ENCODE measurements around the gene ABCB1. TPM values are rescaled to one million over a fixed set of nuclear protein-coding genes. Genes with fewer than 3 reads are reported as not detected.

ABCB1 gene
- total RNA-seq, 1 donor, result not detected

GRCh38 chr7:87530126-87530525, 70.6 kb downstream of the ABCB1 start:
- Histone ChIP-seq H3K4me3 (ENCODE audit: insufficient read depth, low read length) (no peak overlapping the region), H3K4me2 (ENCODE audit: insufficient read depth, low read length) (no peak overlapping the region), H2AFZ (ENCODE audit: low read length) (no peak overlapping the region), H4K20me1 (ENCODE audit: insufficient read depth, low read length) (no peaks in the 10 kb centered on the region), H3K4me1 (ENCODE audit: insufficient read depth, low read length) (no peaks in the 10 kb centered on the region), H3K27ac (ENCODE audit: low read depth, low read length) (no peak overlapping the region), H3K9me3 (ENCODE audit: low read depth, low read length) (no peaks in the 10 kb centered on the region), H3K27me3 (ENCODE audit: insufficient read depth, low read length) (no peaks in the 10 kb centered on the region), H3K79me2 (ENCODE audit: insufficient read depth, low read length) (no peaks in the 10 kb centered on the region), H3K36me3 (ENCODE audit: insufficient read depth, low read length) (no peaks in the 10 kb centered on the region)
- no peak for TF ChIP-seq CTCF (IDR thresholded peaks at IDR 0.05; ENCODE audit: extremely low read depth, low read depth, low read length)
- DNase-seq (ENCODE audit: insufficient read length, low spot score, missing footprints), result no peak

- no peak overlapping the region for H2AFZ ChIP-seq (ENCODE audit: low read length)
- H4K20me1 ChIP-seq (ENCODE audit: insufficient read depth, low read length), result no peaks in the 10 kb centered on the region
- no peaks in the 10 kb centered on the region for H3K79me2 ChIP-seq (ENCODE audit: insufficient read depth, low read length)
- no peak overlapping the region for H3K4me2 ChIP-seq (ENCODE audit: insufficient read depth, low read length)
- no peaks in the 10 kb centered on the region for H3K27me3 ChIP-seq (ENCODE audit: insufficient read depth, low read length)
- H3K9me3 ChIP-seq (ENCODE audit: low read depth, low read length), result no peaks in the 10 kb centered on the region
- H3K4me3 ChIP-seq (ENCODE audit: insufficient read depth, low read length), result no peak overlapping the region
- H3K36me3 ChIP-seq (ENCODE audit: insufficient read depth, low read length), result no peaks in the 10 kb centered on the region
- DNase-seq (ENCODE audit: insufficient read length, low spot score, missing footprints), result no peak
- no peaks in the 10 kb centered on the region for H3K4me1 ChIP-seq (ENCODE audit: insufficient read depth, low read length)
- no peak overlapping the region for H3K27ac ChIP-seq (ENCODE audit: low read depth, low read length)
- no peak for TF ChIP-seq CTCF (IDR thresholded peaks at IDR 0.05; ENCODE audit: extremely low read depth, low read depth, low read length)
Observed at GRCh38 chr7:87528730-87529129, 72.0 kb downstream of the ABCB1 start.

GRCh38 chr7:87518735-87519134, 81.9 kb downstream of the ABCB1 start:
- Histone ChIP-seq H3K27me3 (ENCODE audit: insufficient read depth, low read length) (no peaks in the 10 kb centered on the region), H4K20me1 (ENCODE audit: insufficient read depth, low read length) (no peaks in the 10 kb centered on the region), H3K4me2 (ENCODE audit: insufficient read depth, low read length) (no peak overlapping the region), H3K27ac (ENCODE audit: low read depth, low read length) (no peak overlapping the region), H3K4me1 (ENCODE audit: insufficient read depth, low read length) (no peaks in the 10 kb centered on the region), H3K9me3 (ENCODE audit: low read depth, low read length) (no peaks in the 10 kb centered on the region), H2AFZ (ENCODE audit: low read length) (no peak overlapping the region), H3K36me3 (ENCODE audit: insufficient read depth, low read length) (no peaks in the 10 kb centered on the region), H3K79me2 (ENCODE audit: insufficient read depth, low read length) (no peaks in the 10 kb centered on the region), H3K4me3 (ENCODE audit: insufficient read depth, low read length) (no peak overlapping the region)
- no peak for TF ChIP-seq CTCF (IDR thresholded peaks at IDR 0.05; ENCODE audit: extremely low read depth, low read depth, low read length)
- no peak for DNase-seq (ENCODE audit: insufficient read length, low spot score, missing footprints)

GRCh38 chr7:87517891-87518290, 82.8 kb downstream of the ABCB1 start:
- H3K27ac ChIP-seq (ENCODE audit: low read depth, low read length), result no peak overlapping the region
- H3K4me3 ChIP-seq (ENCODE audit: insufficient read depth, low read length), result no peak overlapping the region
- no peaks in the 10 kb centered on the region for H4K20me1 ChIP-seq (ENCODE audit: insufficient read depth, low read length)
- no peak overlapping the region for H3K4me2 ChIP-seq (ENCODE audit: insufficient read depth, low read length)
- H3K79me2 ChIP-seq (ENCODE audit: insufficient read depth, low read length), result no peaks in the 10 kb centered on the region
- H2AFZ ChIP-seq (ENCODE audit: low read length), result no peak overlapping the region
- no peak for DNase-seq (ENCODE audit: insufficient read length, low spot score, missing footprints)
- H3K4me1 ChIP-seq (ENCODE audit: insufficient read depth, low read length), result no peaks in the 10 kb centered on the region
- no peaks in the 10 kb centered on the region for H3K9me3 ChIP-seq (ENCODE audit: low read depth, low read length)
- H3K36me3 ChIP-seq (ENCODE audit: insufficient read depth, low read length), result no peaks in the 10 kb centered on the region
- TF ChIP-seq CTCF (IDR thresholded peaks at IDR 0.05; ENCODE audit: extremely low read depth, low read depth, low read length), result no peak
- H3K27me3 ChIP-seq (ENCODE audit: insufficient read depth, low read length), result no peaks in the 10 kb centered on the region

Measured in osteoblast (primary cell).